ENCODE data around the gene UBR3. TPM values are rescaled to one million over a fixed set of nuclear protein-coding genes. Genes with fewer than 3 reads are reported as not detected.
A peak's percentile ranks its signal among the peaks of the same experiment; 100 is the strongest.
"Not testable (repeated sequence)": the region's sequence is repeated elsewhere in the genome, so short reads cannot be mapped to it uniquely, and the experiment has no call there.

Gene UBR3
- total RNA-seq, 1 donor from 2014 or later, result 35.6 TPM

- peaks cover 53% of the 10 kb centered on the region for H3K36me3 Mint-ChIP-seq (ENCODE audit: low read depth)
- H3K27ac Mint-ChIP-seq, result no peak overlapping the region
- no peaks in the 10 kb centered on the region for H3K27me3 Mint-ChIP-seq
- intact Hi-C loops (cut with micrococcal nuclease), result no loop called here
- no peak for DNase-seq
- ATAC-seq (ENCODE audit: low read depth), result no peak
- TF ChIP-seq CTCF (IDR thresholded peaks at IDR 0.05), result no peak
- CTCF ChIA-PET, result no interaction called here
- no peak overlapping the region for H3K4me3 Mint-ChIP-seq
- POLR2A ChIA-PET, result no interaction called here
- no peaks in the 10 kb centered on the region for H3K9me3 Mint-ChIP-seq
- H3K4me1 Mint-ChIP-seq, result no peaks in the 10 kb centered on the region
Measured at GRCh38 chr2:169916623-169917022, 89.4 kb downstream of the UBR3 start.

GRCh38 chr2:169923977-169924376 lies 96.7 kb downstream of the UBR3 start:
- Mint-ChIP-seq H3K4me1 (no peaks in the 10 kb centered on the region), H3K27ac (no peak overlapping the region), H3K27me3 (no peaks in the 10 kb centered on the region), H3K9me3 (no peaks in the 10 kb centered on the region), H3K4me3 (no peak overlapping the region), H3K36me3 (ENCODE audit: low read depth) (peaks cover 34% of the 10 kb centered on the region)
- no peak for ATAC-seq (ENCODE audit: low read depth)
- TF ChIP-seq CTCF (IDR thresholded peaks at IDR 0.05), result no peak
- intact Hi-C loops (cut with micrococcal nuclease), result no loop called here
- ChIA-PET CTCF (no interaction called here), POLR2A (interaction anchor here (0.6 kb wide), 1 partner anchor 125 kb away, joined by 9 read pairs; no protein-coding TSS in a partner anchor)
- DNase-seq, result no peak

- CTCF ChIA-PET, result no interaction called here
- H3K4me3 Mint-ChIP-seq, result no peak overlapping the region
- DNase-seq, result no peak
- H3K36me3 Mint-ChIP-seq (ENCODE audit: low read depth), result peaks cover 40% of the 10 kb centered on the region
- no peak overlapping the region for H3K27ac Mint-ChIP-seq
- TF ChIP-seq CTCF (IDR thresholded peaks at IDR 0.05), result no peak
- intact Hi-C loops (cut with micrococcal nuclease), result no loop called here
- no peak for ATAC-seq (ENCODE audit: low read depth)
- H3K27me3 Mint-ChIP-seq, result no peaks in the 10 kb centered on the region
- no peaks in the 10 kb centered on the region for H3K9me3 Mint-ChIP-seq
- H3K4me1 Mint-ChIP-seq, result no peaks in the 10 kb centered on the region
- POLR2A ChIA-PET, result no interaction called here
Measured at GRCh38 chr2:169925968-169926367, 98.7 kb downstream of the UBR3 start.

- Mint-ChIP-seq H3K27ac (no peak overlapping the region), H3K27me3 (no peaks in the 10 kb centered on the region), H3K36me3 (ENCODE audit: low read depth) (peaks cover 43% of the 10 kb centered on the region), H3K4me1 (no peaks in the 10 kb centered on the region), H3K9me3 (no peaks in the 10 kb centered on the region), H3K4me3 (no peak overlapping the region)
- TF ChIP-seq CTCF (IDR thresholded peaks at IDR 0.05), result peak; percentile 99
- intact Hi-C loops (cut with micrococcal nuclease), result loop anchor here (1.0 kb wide), 3 partner anchors 104 to 967 kb away; partner anchors contain the start of gene METTL5
- ATAC-seq (ENCODE audit: low read depth) (peak; percentile 40), DNase-seq (no peak)
- POLR2A ChIA-PET, result no interaction called here
- CTCF ChIA-PET, result interaction anchor here (1.2 to 2.8 kb wide), 3 partner anchors 104 to 403 kb away, joined by 3 to 12 read pairs (median 12); partner anchors contain the start of gene METTL5
Measured at GRCh38 chr2:169928463-169928864, 101.2 kb downstream of the UBR3 start.

- Mint-ChIP-seq H3K36me3 (ENCODE audit: low read depth) (peaks cover 46% of the 10 kb centered on the region), H3K4me3 (no peak overlapping the region), H3K27ac (no peak overlapping the region), H3K4me1 (no peaks in the 10 kb centered on the region), H3K9me3 (no peaks in the 10 kb centered on the region), H3K27me3 (no peaks in the 10 kb centered on the region)
- DNase-seq, result no peak
- ATAC-seq (ENCODE audit: low read depth), result peak; percentile 52
- CTCF ChIA-PET, result interaction anchor here (1.1 to 1.3 kb wide), 2 partner anchors 50 to 880 kb away, joined by 3 to 4 read pairs; no protein-coding TSS in a partner anchor
- POLR2A ChIA-PET, result no interaction called here
- no peak for TF ChIP-seq CTCF (IDR thresholded peaks at IDR 0.05)
- intact Hi-C loops (cut with micrococcal nuclease), result loop anchor here (5.0 kb wide), 1 partner anchor 939 kb away; no protein-coding TSS in a partner anchor
Measured at GRCh38 chr2:169933124-169933711, 106.0 kb downstream of the UBR3 start.

GRCh38 chr2:169936652-169937051 lies 109.4 kb downstream of the UBR3 start:
- ATAC-seq (ENCODE audit: low read depth); H3K27ac Mint-ChIP-seq; CTCF ChIA-PET; DNase-seq; H3K9me3 Mint-ChIP-seq; intact Hi-C loops (cut with micrococcal nuclease); POLR2A ChIA-PET; H3K4me3 Mint-ChIP-seq; H3K4me1 Mint-ChIP-seq; H3K27me3 Mint-ChIP-seq: not testable (repeated sequence)
- H3K36me3 Mint-ChIP-seq (ENCODE audit: low read depth), result peaks cover 45% of the 10 kb centered on the region

Data from activated B cell treated with CpG ODN at 0.5 μM for 24 hours (primary cell).